HEK293T (cell line): ENCODE data around the gene ERBB4.

Experiments
- CTCF ChIA-PET: fragments of 350-600 bp; formaldehyde crosslinking; extraction: SDS; loops from one replicate; lab custom pipeline; 2021; ENCODE audit warnings: antibody characterized with exemption, inconsistent platforms; lab: Yijun Ruan, JAX
- POLR2A ChIA-PET: fragments of 350-600 bp; formaldehyde crosslinking; extraction: SDS; loops from one replicate; lab custom pipeline; 2020; ENCODE audit warnings: antibody characterized with exemption, inconsistent platforms; lab: Yijun Ruan, JAX
- DNase-seq: peaks from one replicate; pipeline ENCODE4 v3.0.0; 2012; ENCODE audit warnings: mixed read lengths; ENCODE audit errors: extremely low spot score
- ARNT ChIP-seq: fragments of 450-650 bp; IDR thresholded peaks from 2 replicates; pipeline ENCODE4 v1.6.1; 2017; ENCODE audit warnings: mild to moderate bottlenecking
- BHLHE40 ChIP-seq: fragments of 450-650 bp; IDR thresholded peaks from 2 replicates; pipeline ENCODE4 v1.6.1; 2016; ENCODE audit warnings: mild to moderate bottlenecking, moderate library complexity, borderline replicate concordance
- CTBP1 ChIP-seq: fragments of 450-650 bp; IDR thresholded peaks from 2 replicates; pipeline ENCODE4 v1.6.1; 2016; ENCODE audit warnings: borderline replicate concordance
- ELF4 ChIP-seq: fragments of 450-650 bp; IDR thresholded peaks from 2 replicates; pipeline ENCODE4 v1.6.1; 2017; ENCODE audit warnings: antibody characterized with exemption
- FOXA1 ChIP-seq: fragments of 450-650 bp; IDR thresholded peaks from 2 replicates; pipeline ENCODE4 v1.6.1; 2016; ENCODE audit warnings: mild to moderate bottlenecking
- FOXK2 ChIP-seq: fragments of 450-650 bp; IDR thresholded peaks from 2 replicates; pipeline ENCODE4 v1.6.1; 2016; ENCODE audit warnings: mild to moderate bottlenecking
- FOXM1 ChIP-seq: fragments of 450-650 bp; IDR thresholded peaks from 2 replicates; pipeline ENCODE4 v1.6.1; 2017; ENCODE audit warnings: mild to moderate bottlenecking, borderline replicate concordance
- HDGF ChIP-seq: fragments of 450-650 bp; IDR thresholded peaks from 2 replicates; pipeline ENCODE4 v1.6.1; 2017; ENCODE audit warnings: antibody characterized with exemption, borderline replicate concordance
- L3MBTL2 ChIP-seq: fragments of 450-650 bp; conservative IDR thresholded peaks from 2 replicates; pipeline ENCODE4 v1.6.1; 2016; ENCODE audit warnings: mild to moderate bottlenecking
- LEF1 ChIP-seq: fragments of 450-650 bp; IDR thresholded peaks from 2 replicates; pipeline ENCODE4 v1.6.1; 2017; ENCODE audit warnings: mild to moderate bottlenecking, borderline replicate concordance
- NFRKB ChIP-seq: fragments of 450-650 bp; IDR thresholded peaks from 2 replicates; pipeline ENCODE4 v1.6.1; 2016; ENCODE audit warnings: mild to moderate bottlenecking, moderate library complexity
- PKNOX1 ChIP-seq: fragments of 450-650 bp; IDR thresholded peaks from 2 replicates; pipeline ENCODE4 v1.6.1; 2016
- SP1 ChIP-seq: fragments of 450-650 bp; IDR thresholded peaks from 2 replicates; pipeline ENCODE4 v1.6.1; 2017
- SUZ12 ChIP-seq: fragments of 450-650 bp; IDR thresholded peaks from 2 replicates; pipeline ENCODE4 v1.6.1; 2016; ENCODE audit warnings: mild to moderate bottlenecking
- TARDBP ChIP-seq: fragments of 450-650 bp; IDR thresholded peaks from 2 replicates; pipeline ENCODE4 v1.6.1; 2016
- ZNF384 ChIP-seq: fragments of 450-650 bp; IDR thresholded peaks from 2 replicates; pipeline ENCODE4 v1.6.1; 2016

The ERBB4 gene

GRCh38 chr2:212299943-212300342 lies 238.7 kb downstream of the ERBB4 start:
- DNase-seq, result no peak
- CTCF ChIA-PET, result no interaction called here
- no peak for TF ChIP-seq PKNOX1
- POLR2A ChIA-PET, result no interaction called here

GRCh38 chr2:212299333-212299732 lies 239.3 kb downstream of the ERBB4 start:
- DNase-seq, result no peak
- TF ChIP-seq NFRKB, result no peak
- no peak for TF ChIP-seq SUZ12
- TF ChIP-seq ARNT, result no peak
- TF ChIP-seq BHLHE40, result no peak
- TF ChIP-seq ZNF384, result no peak
- no peak for TF ChIP-seq CTBP1
- ChIA-PET CTCF (no interaction called here), POLR2A (no interaction called here)

GRCh38 chr2:212295571-212295970 lies 243.0 kb downstream of the ERBB4 start:
- POLR2A ChIA-PET, result no interaction called here
- CTCF ChIA-PET, result no interaction called here
- DNase-seq, result no peak
- no peak for TF ChIP-seq TARDBP
- no peak for TF ChIP-seq BHLHE40
- TF ChIP-seq FOXK2, result no peak
- no peak for TF ChIP-seq SUZ12
- no peak for TF ChIP-seq CTBP1
- TF ChIP-seq ELF4, result no peak
- no peak for TF ChIP-seq SP1
- no peak for TF ChIP-seq PKNOX1
- no peak for TF ChIP-seq FOXM1
- TF ChIP-seq ARNT, result no peak
- TF ChIP-seq LEF1, result no peak
- TF ChIP-seq ZNF384, result no peak
- TF ChIP-seq NFRKB, result no peak
- no peak for TF ChIP-seq L3MBTL2

GRCh38 chr2:212294816-212295215 lies 243.8 kb downstream of the ERBB4 start:
- DNase-seq, result no peak
- TF ChIP-seq ARNT, result no peak
- TF ChIP-seq SP1, result no peak
- TF ChIP-seq NFRKB, result no peak
- TF ChIP-seq SUZ12, result no peak
- TF ChIP-seq LEF1, result no peak
- TF ChIP-seq L3MBTL2, result no peak
- no peak for TF ChIP-seq TARDBP
- no peak for TF ChIP-seq BHLHE40
- CTCF ChIA-PET, result no interaction called here
- POLR2A ChIA-PET, result no interaction called here

GRCh38 chr2:212289301-212289700 lies 249.3 kb downstream of the ERBB4 start:
- CTCF ChIA-PET, result no interaction called here
- DNase-seq, result no peak
- TF ChIP-seq FOXK2, result no peak
- no peak for TF ChIP-seq SP1
- POLR2A ChIA-PET, result no interaction called here

GRCh38 chr2:212288308-212288707 lies 250.3 kb downstream of the ERBB4 start:
- ChIA-PET CTCF (no interaction called here), POLR2A (no interaction called here)

GRCh38 chr2:212284166-212284565 lies 254.4 kb downstream of the ERBB4 start:
- ChIA-PET CTCF (interaction anchor here (0.7 to 0.8 kb wide), 2 partner anchors 44 to 541 kb away, joined by 3 read pairs; no protein-coding TSS in a partner anchor), POLR2A (no interaction called here)
- DNase-seq, result no peak
- TF ChIP-seq ZNF384 (no peak), FOXA1 (no peak), FOXK2 (no peak), CTBP1 (no peak), HDGF (no peak), SUZ12 (no peak), TARDBP (no peak), PKNOX1 (no peak), SP1 (no peak), FOXM1 (no peak), ARNT (no peak)

More at GRCh38 chr2:212288308-212288707, 250.3 kb downstream of the ERBB4 start:
- DNase-seq, result no peak
- TF ChIP-seq FOXM1, result no peak
- TF ChIP-seq CTBP1, result no peak
- TF ChIP-seq NFRKB, result no peak
- no peak for TF ChIP-seq PKNOX1
- no peak for TF ChIP-seq BHLHE40
- no peak for TF ChIP-seq HDGF
- no peak for TF ChIP-seq ZNF384
- no peak for TF ChIP-seq TARDBP
- TF ChIP-seq L3MBTL2, result no peak
- no peak for TF ChIP-seq SUZ12
- no peak for TF ChIP-seq FOXA1
- TF ChIP-seq ARNT, result no peak
- TF ChIP-seq FOXK2, result no peak
- no peak for TF ChIP-seq SP1
- TF ChIP-seq ELF4, result no peak
